Hepatocyte (in vitro differentiated cells): ENCODE data around the gene SBF2. TPM values are rescaled to one million over a fixed set of nuclear protein-coding genes. Genes with fewer than 3 reads are reported as not detected.

ENCODE experiments used
- DNase-seq: peaks from one replicate; pipeline ENCODE4 v3.0.0-alpha.2; 2016; ENCODE audit warnings: low spot score
- H2AFZ ChIP-seq: fragments of 200-600 bp; sonication (generic); 2 replicates; pipeline ENCODE4 v1.6.0; 2016; ENCODE audit warnings: antibody characterized with exemption, mild to moderate bottlenecking
- H3K27ac ChIP-seq: fragments of 200-600 bp; sonication (generic); 2 replicates; pipeline ENCODE4 v1.5.1; 2016; ENCODE audit warnings: mild to moderate bottlenecking
- H3K27me3 ChIP-seq: fragments of 200-600 bp; sonication (generic); 2 replicates; pipeline ENCODE4 v1.6.1; 2016
- H3K36me3 ChIP-seq: fragments of 200-600 bp; sonication (generic); replicated peaks from 2 replicates; pipeline ENCODE4 v1.5.1; 2016; ENCODE audit warnings: low read depth; ENCODE audit not compliant: insufficient read depth
- H3K4me1 ChIP-seq: fragments of 200-600 bp; sonication (generic); 2 replicates; pipeline ENCODE4 v1.5.1; 2016; ENCODE audit warnings: mild to moderate bottlenecking, moderate library complexity; ENCODE audit not compliant: insufficient read depth
- H3K4me2 ChIP-seq: fragments of 200-600 bp; sonication (generic); 2 replicates; pipeline ENCODE4 v1.6.0; 2016
- H3K4me3 ChIP-seq: fragments of 200-600 bp; sonication (generic); 2 replicates; pipeline ENCODE4 v1.5.1; 2016; ENCODE audit warnings: mild to moderate bottlenecking
- H3K79me2 ChIP-seq: fragments of 200-600 bp; sonication (generic); 2 replicates; pipeline ENCODE4 v1.6.0; 2017; ENCODE audit warnings: mild to moderate bottlenecking
- H3K9me2 ChIP-seq: fragments of 200-600 bp; sonication (generic); replicated peaks from 2 replicates; pipeline ENCODE4 v1.6.0; 2017; ENCODE audit warnings: mild to moderate bottlenecking; ENCODE audit not compliant: insufficient read depth
- H3K9me3 ChIP-seq: fragments of 200-600 bp; sonication (generic); 2 replicates; pipeline ENCODE4 v1.5.1; 2016; ENCODE audit warnings: low read depth, mild to moderate bottlenecking
- H4K20me1 ChIP-seq: fragments of 200-600 bp; sonication (generic); 2 replicates; pipeline ENCODE4 v1.6.0; 2016; ENCODE audit warnings: mild to moderate bottlenecking; ENCODE audit not compliant: insufficient read depth, poor library complexity, severe bottlenecking
- CTCF ChIP-seq: fragments of 200-600 bp; sonication (generic); IDR thresholded peaks from 2 replicates; pipeline ENCODE4 v1.5.1; 2016; ENCODE audit warnings: antibody characterized with exemption, mild to moderate bottlenecking; ENCODE audit not compliant: poor library complexity
- EZH2 ChIP-seq: fragments of 200-600 bp; sonication (generic); IDR thresholded peaks from 2 replicates; pipeline ENCODE4 v1.6.1; 2016; ENCODE audit warnings: antibody characterized with exemption, mild to moderate bottlenecking, borderline replicate concordance
- EZH2phosphoT487 ChIP-seq: fragments of 200-600 bp; sonication (generic); IDR thresholded peaks from one replicate; pipeline ENCODE4 v1.6.1; 2018; ENCODE audit warnings: antibody characterized with exemption, mild to moderate bottlenecking, low read depth, moderate library complexity; ENCODE audit not compliant: unreplicated experiment, severe bottlenecking
- WGBS: methylation state at CpG from one replicate; pipeline ENCODE4 v1.1.6; 2016; ENCODE audit warnings: low lambda C conversion rate; ENCODE audit errors: missing lambda C conversion rate; 5-methylcytosine and 5-hydroxymethylcytosine counted together
- polyA plus RNA-seq: library from polyadenylated mRNA; unstranded; fragments of >200 nt; fragmentation: Nextera tagmentation; extraction: Ambion mirVana; gene quantifications from 2 replicates; pipeline ENCODE4 v1.2.1, GENCODE V29; 2016
- total RNA-seq: library from RNA; depleted of rRNA; stranded (reverse); fragments of >200 nt; gene quantifications from 2 replicates; pipeline ENCODE4 v1.2.3, GENCODE V29; 2014

The SBF2 gene
- total and polyA plus RNA-seq, 2 experiments from 2014 or later, result 25.7 to 83.2 TPM

- H2AFZ ChIP-seq, result no peak overlapping the region
- no peaks in the 10 kb centered on the region for H3K9me3 ChIP-seq
- H3K27me3 ChIP-seq, result no peaks in the 10 kb centered on the region
- no peak overlapping the region for H3K4me2 ChIP-seq
- H3K36me3 ChIP-seq, result no peaks in the 10 kb centered on the region
- no peak for DNase-seq
- H4K20me1 ChIP-seq, result no peaks in the 10 kb centered on the region
- TF ChIP-seq CTCF (no peak), EZH2 (no peak), EZH2phosphoT487 (no peak)
- 80% methylated on average over 2 of the region's 2 CpGs for WGBS
- H3K27ac ChIP-seq, result no peak overlapping the region
- H3K9me2 ChIP-seq, result no peaks in the 10 kb centered on the region
- no peaks in the 10 kb centered on the region for H3K79me2 ChIP-seq
- H3K4me1 ChIP-seq, result no peaks in the 10 kb centered on the region
- no peak overlapping the region for H3K4me3 ChIP-seq
These were observed 455.1 kb downstream of the SBF2 start for GRCh38 chr11:9838961-9839360.

DNA sequence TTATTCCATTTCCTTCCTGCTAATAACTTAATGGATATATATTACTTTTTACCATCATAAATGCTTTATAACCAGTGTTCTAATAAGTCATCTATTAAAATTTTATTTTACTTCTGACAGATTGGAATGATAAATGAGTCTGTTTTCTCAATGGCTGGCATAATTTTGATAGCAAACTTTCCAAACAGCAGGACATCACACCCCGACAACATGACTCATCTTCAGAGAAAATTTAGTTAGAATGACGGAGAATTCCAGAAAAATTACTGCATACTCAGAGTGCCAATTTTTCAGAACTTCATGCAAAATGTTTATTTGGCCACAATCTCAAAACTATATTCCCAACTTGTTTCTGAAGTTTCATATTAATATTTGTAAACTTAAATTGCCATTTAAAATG, 455.8 kb downstream of the SBF2 start:
- H3K27me3 ChIP-seq, result no peaks in the 10 kb centered on the region
- no peaks in the 10 kb centered on the region for H3K36me3 ChIP-seq
- 91% methylated on average over 2 of the region's 2 CpGs for WGBS
- TF ChIP-seq EZH2phosphoT487 (no peak), CTCF (no peak), EZH2 (no peak)
- H3K4me1 ChIP-seq, result no peaks in the 10 kb centered on the region
- no peak overlapping the region for H3K4me3 ChIP-seq
- no peak overlapping the region for H2AFZ ChIP-seq
- no peaks in the 10 kb centered on the region for H4K20me1 ChIP-seq
- H3K27ac ChIP-seq, result no peak overlapping the region
- no peaks in the 10 kb centered on the region for H3K9me2 ChIP-seq
- no peaks in the 10 kb centered on the region for H3K9me3 ChIP-seq
- no peaks in the 10 kb centered on the region for H3K79me2 ChIP-seq
- DNase-seq, result no peak
- no peak overlapping the region for H3K4me2 ChIP-seq

DNA sequence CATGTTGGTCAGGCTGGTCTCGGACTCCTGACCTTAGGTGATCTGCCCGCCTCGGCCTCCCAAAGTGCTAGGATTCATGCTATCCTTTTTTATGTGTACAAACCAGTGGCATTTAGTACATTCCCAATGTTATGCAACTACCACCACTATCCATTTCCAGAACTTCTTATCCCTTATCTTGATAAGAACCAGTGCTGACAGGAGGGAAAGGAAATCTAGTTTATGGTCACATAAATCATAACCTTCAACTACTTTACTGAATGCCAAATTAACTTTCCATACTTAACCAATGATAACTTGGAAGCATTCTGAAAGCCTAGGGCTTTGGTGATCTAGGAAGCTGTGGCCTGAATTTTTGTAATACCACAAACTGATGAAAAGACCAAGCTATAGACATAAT, 459.7 kb downstream of the SBF2 start:
- no peaks in the 10 kb centered on the region for H3K27me3 ChIP-seq
- DNase-seq, result no peak
- no peaks in the 10 kb centered on the region for H3K36me3 ChIP-seq
- H3K9me2 ChIP-seq, result no peaks in the 10 kb centered on the region
- WGBS, result 67% methylated on average over 3 of the region's 3 CpGs
- no peaks in the 10 kb centered on the region for H3K9me3 ChIP-seq
- H3K4me2 ChIP-seq, result no peak overlapping the region
- no peaks in the 10 kb centered on the region for H3K79me2 ChIP-seq
- H3K4me1 ChIP-seq, result no peaks in the 10 kb centered on the region
- H3K27ac ChIP-seq, result peak overlapping the region; percentile 14
- no peak overlapping the region for H2AFZ ChIP-seq
- no peak for TF ChIP-seq EZH2
- no peak for TF ChIP-seq CTCF
- no peak for TF ChIP-seq EZH2phosphoT487
- no peak overlapping the region for H3K4me3 ChIP-seq
- no peaks in the 10 kb centered on the region for H4K20me1 ChIP-seq

- Histone ChIP-seq H3K4me1 (no peaks in the 10 kb centered on the region), H3K4me2 (no peak overlapping the region), H3K27me3 (no peaks in the 10 kb centered on the region), H3K36me3 (no peaks in the 10 kb centered on the region), H4K20me1 (no peaks in the 10 kb centered on the region), H2AFZ (no peak overlapping the region), H3K9me3 (no peaks in the 10 kb centered on the region), H3K27ac (no peak overlapping the region), H3K9me2 (no peaks in the 10 kb centered on the region), H3K79me2 (no peaks in the 10 kb centered on the region), H3K4me3 (no peak overlapping the region)
- no peak for DNase-seq
- WGBS, result 97% methylated on average over 3 of the region's 3 CpGs
- TF ChIP-seq EZH2phosphoT487 (no peak), EZH2 (no peak), CTCF (no peak)
These were observed 462.9 kb downstream of the SBF2 start for GRCh38 chr11:9831122-9831521.
